NCI-H2227 (cell line): ENCODE measurements around the gene TET1.
A peak's percentile ranks its signal among the peaks of the same experiment; 100 is the strongest.
"Not testable (repeated sequence)": the region's sequence is repeated elsewhere in the genome, so short reads cannot be mapped to it uniquely, and the experiment has no call there.

Experiments used
- DNase-seq: peaks from one replicate; lab custom pipeline; 2025; ENCODE audit not compliant: unreplicated experiment; lab: John Stamatoyannopoulos, UW

TET1 gene

DNA sequence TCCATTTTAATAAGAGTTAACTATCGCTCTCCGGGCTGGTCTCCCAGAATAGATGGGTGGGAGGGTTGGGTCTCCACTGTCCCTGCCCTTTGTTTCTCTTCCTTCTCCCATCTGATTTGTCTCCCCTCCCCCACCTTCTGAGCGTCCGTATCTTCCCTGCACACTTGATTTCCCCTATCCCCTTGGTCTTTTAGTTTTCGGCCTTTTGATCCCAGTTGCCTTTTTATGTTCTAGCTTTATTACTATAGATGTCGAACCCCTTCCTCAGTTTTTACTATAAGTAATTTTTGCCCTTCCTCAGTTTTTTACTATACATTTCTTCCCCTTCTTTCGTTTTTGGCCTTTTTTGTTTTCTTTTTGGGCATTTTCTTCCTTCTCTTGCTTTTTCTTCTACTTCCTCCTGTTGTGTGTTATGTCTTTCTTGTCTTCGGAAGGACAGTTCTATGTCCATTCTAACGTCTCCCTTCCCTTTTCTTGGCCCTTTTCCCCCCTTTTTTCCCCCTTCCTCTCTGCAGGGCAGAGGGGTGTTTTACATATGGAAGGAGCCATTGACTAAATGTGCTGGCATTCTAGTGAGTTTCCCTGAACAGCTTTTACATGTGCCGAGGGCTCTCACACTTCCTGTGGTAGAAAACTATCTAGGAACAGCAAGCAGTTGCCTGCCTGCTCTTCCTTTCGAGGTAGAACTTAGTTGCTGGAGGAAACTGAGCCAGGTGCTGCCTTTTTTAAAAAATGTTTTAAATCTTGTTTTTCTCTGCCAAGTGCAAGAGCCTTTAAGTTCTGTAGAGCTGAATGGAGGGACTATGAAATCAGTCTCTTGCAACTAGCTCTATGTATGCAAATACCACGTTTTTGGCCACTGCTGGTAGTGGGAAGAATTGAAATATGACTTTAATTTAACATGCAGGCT, 2.8 kb downstream of the TET1 start:
- DNase-seq, result peak; percentile 20

GRCh38 chr10:68564712-68565111, 4.6 kb downstream of the TET1 start:
- no peak for DNase-seq

DNA sequence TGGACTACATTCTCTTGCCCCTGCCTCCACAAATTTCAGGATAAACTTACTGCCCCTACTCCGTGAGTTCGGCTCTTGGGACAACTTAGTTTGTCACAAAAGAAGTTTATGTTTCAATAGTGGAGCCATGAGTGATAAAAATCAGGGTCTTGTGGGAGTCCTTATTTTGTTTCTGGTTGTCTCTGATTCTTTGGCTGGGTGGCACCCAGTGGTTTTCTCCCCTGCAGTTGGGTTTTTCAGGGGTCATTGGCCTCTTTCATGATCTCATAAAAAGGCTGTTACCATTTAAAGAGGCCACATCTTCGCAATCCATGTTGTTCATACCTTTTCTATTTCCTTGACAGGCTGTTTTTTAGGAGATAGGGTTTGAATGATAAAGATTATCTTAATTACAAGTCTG, 5.5 kb downstream of the TET1 start:
- DNase-seq, result no peak

GRCh38 chr10:68566351-68566750, 6.2 kb downstream of the TET1 start:
- DNase-seq, result no peak

DNA sequence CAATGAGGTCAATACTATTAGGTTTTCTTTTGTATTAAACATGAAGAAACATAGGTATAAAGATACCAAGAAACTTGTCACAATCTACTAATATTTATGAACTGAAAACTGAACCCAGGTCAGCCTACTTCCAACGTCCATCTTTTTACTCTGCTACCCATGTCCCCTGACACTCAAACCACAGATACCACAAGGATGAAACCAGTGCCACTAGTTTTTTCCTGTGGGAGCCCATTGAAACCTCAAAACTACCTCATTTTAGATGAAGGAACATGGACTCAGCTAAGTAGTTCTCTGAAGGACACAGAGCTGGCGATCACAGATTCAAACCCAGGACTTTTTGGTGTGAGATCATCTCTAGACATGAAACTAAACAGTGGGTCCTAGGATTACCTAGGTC, 6.8 kb downstream of the TET1 start:
- no peak for DNase-seq

GRCh38 chr10:68572151-68572550, 12.0 kb downstream of the TET1 start:
- no peak for DNase-seq

DNA sequence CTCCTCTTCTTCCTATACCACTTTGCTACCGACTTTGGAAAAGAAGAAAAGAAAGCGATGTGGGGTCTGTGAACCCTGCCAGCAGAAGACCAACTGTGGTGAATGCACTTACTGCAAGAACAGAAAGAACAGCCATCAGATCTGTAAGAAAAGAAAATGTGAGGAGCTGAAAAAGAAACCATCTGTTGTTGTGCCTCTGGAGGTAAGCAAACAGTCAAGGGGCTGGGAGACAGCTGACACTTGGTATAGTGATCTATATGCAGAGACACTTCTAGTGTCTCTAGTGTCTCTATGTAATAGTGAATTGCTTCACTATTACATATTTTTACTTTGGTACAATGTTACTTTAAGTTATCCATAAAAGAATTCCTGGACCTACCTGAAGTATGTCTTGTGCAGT, 13.9 kb downstream of the TET1 start:
- no peak for DNase-seq

- no peak for DNase-seq
Observed at GRCh38 chr10:68576118-68576517, 16.0 kb downstream of the TET1 start.

GRCh38 chr10:68578974-68579373, 18.8 kb downstream of the TET1 start:
- no peak for DNase-seq

DNA sequence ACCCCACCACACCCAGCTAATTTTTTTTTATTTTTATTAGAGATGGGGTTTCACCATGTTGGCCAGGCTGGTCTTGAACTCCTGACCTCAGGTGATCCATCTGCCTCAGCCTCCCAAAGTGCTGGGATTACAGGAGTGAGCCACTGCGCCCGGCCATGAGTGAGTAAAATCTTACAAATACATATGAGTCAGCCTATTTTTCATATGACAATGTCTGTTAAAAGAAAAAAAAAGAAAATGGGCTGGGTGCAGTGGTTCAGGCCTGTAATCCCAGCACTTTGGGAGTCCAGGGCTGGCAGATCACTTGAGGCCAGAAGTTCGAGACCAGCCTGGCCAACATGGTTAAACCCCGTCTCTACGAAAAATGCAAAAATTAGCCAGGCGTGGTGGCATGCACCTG, 24.1 kb downstream of the TET1 start:
- not testable (repeated sequence) for DNase-seq

DNA sequence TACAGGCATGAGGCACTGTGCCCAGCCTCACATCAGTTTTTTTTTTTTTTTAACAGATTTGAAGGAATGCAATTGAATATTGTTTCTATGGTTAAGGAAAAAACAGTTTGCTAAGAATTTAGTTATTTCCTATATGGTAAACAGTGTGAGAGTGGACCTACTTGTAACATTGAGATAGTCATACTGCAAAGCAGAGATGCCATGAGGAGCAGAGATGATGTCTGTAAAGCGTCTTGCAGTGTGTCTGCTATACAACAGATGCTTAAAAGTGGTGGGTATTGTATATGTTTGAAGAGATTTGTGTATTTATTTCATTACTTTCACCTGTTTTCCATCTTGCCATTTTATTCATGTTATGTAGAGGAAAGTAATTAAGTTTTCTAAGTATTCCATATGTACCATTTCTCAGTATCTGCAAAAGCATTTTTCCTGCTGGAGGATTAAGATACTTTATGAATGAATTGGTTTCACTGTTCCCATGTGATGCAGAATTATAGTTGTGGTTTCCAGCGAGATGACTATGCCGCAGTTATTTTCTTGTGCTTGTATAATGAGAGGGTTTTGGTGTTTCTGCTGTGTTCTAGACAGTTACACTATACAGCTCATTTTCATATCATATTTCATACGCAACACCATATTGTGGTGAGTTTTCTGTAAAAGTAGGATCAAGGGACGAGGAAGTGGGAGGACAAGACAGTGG, 26.6 kb downstream of the TET1 start:
- DNase-seq, result no peak

DNA sequence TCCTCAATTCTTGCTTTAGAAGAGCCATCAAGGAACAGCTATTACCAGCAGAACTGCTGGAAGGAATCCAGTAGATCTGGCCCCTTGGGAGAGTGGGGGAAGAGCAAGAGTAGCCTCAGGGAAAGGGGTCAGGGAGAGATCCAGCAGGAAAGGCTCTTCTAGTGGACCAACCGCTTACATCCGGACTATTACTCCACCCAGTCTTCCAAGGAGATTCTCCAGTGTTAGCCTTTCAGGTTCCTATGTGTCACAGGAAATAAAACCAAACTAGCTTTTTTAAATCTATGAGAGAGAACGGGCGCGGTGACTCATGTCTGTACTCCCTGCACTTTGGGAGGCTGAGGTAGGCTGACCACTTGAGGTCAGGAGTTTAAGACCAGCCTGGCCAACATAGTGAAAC, 34.3 kb downstream of the TET1 start:
- DNase-seq, result no peak

DNA sequence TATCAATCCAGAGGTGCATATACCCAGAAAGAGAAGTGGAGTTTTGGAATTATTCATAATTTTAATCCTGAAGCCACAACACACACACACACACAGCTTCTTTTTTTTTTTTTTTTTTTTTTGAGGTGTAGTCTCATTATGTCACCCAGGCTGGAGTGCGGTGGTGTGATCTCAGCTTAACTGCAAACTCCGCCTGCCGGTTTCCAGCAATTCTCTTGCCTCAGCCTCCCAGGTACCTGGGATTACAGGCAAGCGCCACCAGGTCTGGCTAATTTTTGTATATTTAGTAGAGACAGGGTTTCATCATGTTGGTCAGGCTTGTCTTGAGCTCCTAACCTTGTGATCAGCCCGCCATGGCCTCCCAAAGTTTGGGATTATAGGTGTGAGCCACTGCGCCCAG, 35.4 kb downstream of the TET1 start:
- DNase-seq, result no peak

GRCh38 chr10:68597407-68597806, 37.3 kb downstream of the TET1 start:
- no peak for DNase-seq

DNA sequence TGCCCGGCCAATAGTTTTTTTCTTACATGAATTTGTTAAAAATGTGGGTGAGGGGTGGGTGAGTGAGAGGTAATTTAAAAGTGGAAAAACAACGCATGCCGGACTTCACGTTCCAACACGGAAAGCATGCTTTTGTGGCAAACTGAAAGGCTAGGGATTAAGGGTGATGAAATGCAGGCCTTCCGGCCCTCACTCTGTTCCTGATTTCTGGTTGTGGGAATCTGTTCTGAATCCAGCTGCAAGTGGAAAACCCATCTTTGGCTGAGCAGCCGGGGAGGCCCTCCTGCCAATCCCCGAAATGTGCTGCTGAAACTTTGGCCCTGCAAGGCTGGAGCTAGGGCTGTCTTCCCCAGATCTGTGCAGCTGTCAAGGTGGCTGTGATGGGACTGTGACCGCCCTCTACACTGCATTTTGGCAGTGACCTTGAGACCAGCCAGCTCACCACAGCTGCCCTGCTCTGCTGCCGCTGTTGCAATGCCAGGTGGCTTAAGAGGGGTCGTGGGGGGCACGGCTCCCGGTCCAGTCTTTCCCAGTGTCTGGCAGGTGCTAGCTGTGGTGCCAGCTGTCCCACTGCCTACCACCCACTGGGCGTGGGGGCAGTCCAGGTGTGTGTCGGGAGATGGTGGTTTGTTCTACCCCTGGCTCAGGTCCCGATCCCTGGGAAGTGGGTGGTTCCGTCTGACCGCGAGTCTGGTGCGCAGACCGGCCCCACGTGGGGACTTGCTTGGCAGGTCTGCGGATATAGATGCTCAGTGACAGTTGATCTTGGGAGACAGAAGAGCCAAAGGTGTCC, 39.0 kb downstream of the TET1 start:
- peak; percentile 20 for DNase-seq

DNA sequence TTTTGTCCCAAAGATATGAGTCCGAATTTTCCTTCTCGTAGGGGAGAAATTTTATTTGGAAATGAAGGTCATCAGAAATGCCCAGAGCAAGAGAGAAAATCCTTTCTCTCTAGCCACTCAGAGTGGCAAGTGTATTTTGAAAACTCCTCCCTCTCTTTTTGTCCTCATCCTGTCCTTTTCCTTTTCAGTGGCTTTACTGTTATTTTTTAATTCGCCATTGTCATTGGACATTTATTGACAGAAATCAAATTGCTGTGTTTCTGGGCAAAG, 39.6 kb downstream of the TET1 start:
- no peak for DNase-seq

GRCh38 chr10:68600041-68600778, 40.1 kb downstream of the TET1 start:
- peak; percentile 89 for DNase-seq

- DNase-seq, result no peak
Observed at GRCh38 chr10:68601501-68602265, 41.5 kb downstream of the TET1 start.

- DNase-seq, result no peak
Observed at GRCh38 chr10:68602434-68602833, 42.3 kb downstream of the TET1 start.

- DNase-seq, result no peak
Observed at GRCh38 chr10:68603766-68604165, 43.6 kb downstream of the TET1 start.
